HUES6 (cell line): ENCODE results near the gene TEAD1.

Experiments used
- H3K27ac ChIP-seq: 2 replicates; pipeline ENCODE4 v1.7.0; 2013; ENCODE audit warnings: low read depth, mild to moderate bottlenecking, low read length, inconsistent platforms
- H3K27me3 ChIP-seq: 2 replicates; pipeline ENCODE4 v1.6.1; 2013; ENCODE audit warnings: low read length; ENCODE audit not compliant: control insufficient read depth, insufficient read depth
- H3K36me3 ChIP-seq: 2 replicates; pipeline ENCODE4 v1.6.1; 2013; ENCODE audit warnings: low read length; ENCODE audit not compliant: control insufficient read depth, insufficient read depth
- H3K4me1 ChIP-seq: 2 replicates; pipeline ENCODE4 v1.6.1; 2013; ENCODE audit warnings: low read length; ENCODE audit not compliant: control insufficient read depth, insufficient read depth
- H3K4me3 ChIP-seq: 2 replicates; pipeline ENCODE4 v1.5.1; 2013; ENCODE audit warnings: low read depth, low read length
- H3K9ac ChIP-seq: one replicate; pipeline ENCODE4 v1.6.1; 2013; ENCODE audit warnings: mild to moderate bottlenecking, low read length
- H3K9me3 ChIP-seq: 2 replicates; pipeline ENCODE4 v1.6.1; 2013; ENCODE audit warnings: low read depth, low read length; ENCODE audit not compliant: control insufficient read depth, insufficient read depth

TEAD1 gene

DNA sequence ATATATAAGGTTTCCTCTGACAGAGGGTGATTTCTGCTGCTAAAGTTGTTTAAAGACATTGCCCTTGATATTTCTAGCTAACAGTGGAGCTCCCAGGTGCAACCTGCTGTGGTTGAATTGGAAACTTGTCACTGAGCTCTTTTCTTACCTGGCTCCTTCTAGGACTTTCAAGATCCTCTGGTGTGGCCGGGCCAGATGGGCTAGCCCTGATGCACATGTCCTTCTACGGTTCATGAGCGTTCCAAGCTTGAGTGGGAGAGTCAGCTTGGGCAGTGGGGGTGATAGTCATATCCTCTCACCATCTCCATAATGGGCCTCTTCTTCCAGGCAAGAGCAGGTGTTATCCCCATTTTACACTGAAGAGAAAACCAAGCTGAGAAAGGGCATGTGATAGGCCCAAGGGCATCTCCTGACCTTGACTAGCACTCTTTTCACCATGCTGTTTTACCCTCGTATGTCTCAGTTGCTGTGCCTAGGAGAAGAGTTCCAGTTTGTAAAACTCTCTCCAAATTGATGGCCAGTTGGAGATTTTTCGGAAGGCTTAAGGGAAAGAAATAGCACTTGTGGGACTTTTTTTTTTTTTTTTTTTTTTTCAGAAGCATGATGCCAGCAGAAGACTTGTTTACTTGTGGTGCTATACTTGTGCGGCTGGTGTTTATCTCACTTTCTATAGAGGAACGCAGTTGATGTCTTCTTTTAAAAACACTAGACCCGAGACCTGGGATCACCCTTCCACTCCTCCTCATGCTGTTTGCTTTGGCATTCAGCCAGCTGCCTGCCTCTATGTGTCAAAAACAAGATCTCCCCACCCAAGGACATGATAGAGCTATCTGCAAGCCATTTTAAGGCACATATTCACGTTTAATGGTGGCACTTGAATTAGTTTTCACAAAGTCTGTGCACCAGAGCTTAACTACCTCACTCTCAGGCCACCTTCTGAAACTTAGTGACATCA, 32.6 kb downstream of the TEAD1 start:
- Histone ChIP-seq H3K27me3 (no peaks in the 10 kb centered on the region), H3K4me1 (peaks cover 48% of the 10 kb centered on the region), H3K9ac (no peak overlapping the region), H3K36me3 (0 out of 2 replicates have a peak, but pooled peaks cover 2% of the 10 kb centered on the region), H3K9me3 (no peaks in the 10 kb centered on the region), H3K27ac (no peak overlapping the region), H3K4me3 (no peak overlapping the region)

- Histone ChIP-seq H3K36me3 (0 out of 2 replicates have a peak, but pooled peaks cover 2% of the 10 kb centered on the region), H3K4me1 (peaks cover 42% of the 10 kb centered on the region), H3K27me3 (no peaks in the 10 kb centered on the region), H3K4me3 (no peak overlapping the region), H3K9ac (no peak overlapping the region), H3K9me3 (no peaks in the 10 kb centered on the region), H3K27ac (no peak overlapping the region)
These were observed 33.3 kb downstream of the TEAD1 start for GRCh38 chr11:12707500-12707880.

- Histone ChIP-seq H3K4me1 (peaks cover 40% of the 10 kb centered on the region), H3K27me3 (no peaks in the 10 kb centered on the region), H3K36me3 (no peaks in the 10 kb centered on the region), H3K9me3 (no peaks in the 10 kb centered on the region), H3K27ac (no peak overlapping the region), H3K4me3 (no peak overlapping the region), H3K9ac (no peak overlapping the region)
These were observed 37.3 kb downstream of the TEAD1 start for GRCh38 chr11:12711496-12711895.

- H3K27me3 ChIP-seq: no peaks in the 10 kb centered on the region
- peaks cover 39% of the 10 kb centered on the region for H3K4me1 ChIP-seq
These were observed 37.9 kb downstream of the TEAD1 start for GRCh38 chr11:12712132-12712531.

GRCh38 chr11:12715131-12715530, 40.9 kb downstream of the TEAD1 start:
- Histone ChIP-seq H3K9ac (no peak overlapping the region), H3K36me3 (no peaks in the 10 kb centered on the region), H3K27me3 (no peaks in the 10 kb centered on the region), H3K4me3 (no peak overlapping the region), H3K4me1 (peaks cover 51% of the 10 kb centered on the region), H3K9me3 (no peaks in the 10 kb centered on the region), H3K27ac (no peak overlapping the region)

More at GRCh38 chr11:12712132-12712531, 37.9 kb downstream of the TEAD1 start:
- no peaks in the 10 kb centered on the region for H3K36me3 ChIP-seq
- no peak overlapping the region for H3K27ac ChIP-seq
- no peak overlapping the region for H3K4me3 ChIP-seq
- H3K9me3 ChIP-seq: no peaks in the 10 kb centered on the region
- no peak overlapping the region for H3K9ac ChIP-seq

DNA sequence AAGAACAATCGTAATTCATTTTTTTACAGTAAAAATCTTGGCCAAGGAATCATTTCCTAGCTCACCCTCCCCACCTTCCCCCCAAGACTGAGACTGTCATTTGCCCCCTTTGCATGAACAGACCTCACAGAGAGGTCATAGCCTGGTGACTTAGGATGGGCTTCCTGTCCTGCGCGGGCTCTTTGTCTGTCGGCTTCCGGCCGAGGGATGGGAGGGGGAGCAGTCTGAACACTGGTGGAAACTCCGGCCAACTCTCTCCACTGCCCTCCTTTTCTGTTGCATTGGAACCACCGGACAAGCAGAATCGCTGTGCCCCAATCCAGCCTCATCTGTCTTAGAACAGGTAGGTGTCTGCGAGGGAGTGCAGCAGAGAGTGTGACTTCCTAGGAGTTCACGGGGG, 41.7 kb downstream of the TEAD1 start:
- Histone ChIP-seq H3K9me3 (no peaks in the 10 kb centered on the region), H3K27me3 (no peaks in the 10 kb centered on the region), H3K9ac (no peak overlapping the region), H3K36me3 (no peaks in the 10 kb centered on the region), H3K4me1 (peaks cover 56% of the 10 kb centered on the region), H3K27ac (no peak overlapping the region), H3K4me3 (no peak overlapping the region)

- H3K27ac ChIP-seq: no peak overlapping the region
- H3K4me1 ChIP-seq: peaks cover 64% of the 10 kb centered on the region
- no peak overlapping the region for H3K9ac ChIP-seq
- no peaks in the 10 kb centered on the region for H3K27me3 ChIP-seq
- no peaks in the 10 kb centered on the region for H3K9me3 ChIP-seq
- no peaks in the 10 kb centered on the region for H3K36me3 ChIP-seq
- H3K4me3 ChIP-seq: no peak overlapping the region
These were observed 42.6 kb downstream of the TEAD1 start for GRCh38 chr11:12716816-12717215.

DNA sequence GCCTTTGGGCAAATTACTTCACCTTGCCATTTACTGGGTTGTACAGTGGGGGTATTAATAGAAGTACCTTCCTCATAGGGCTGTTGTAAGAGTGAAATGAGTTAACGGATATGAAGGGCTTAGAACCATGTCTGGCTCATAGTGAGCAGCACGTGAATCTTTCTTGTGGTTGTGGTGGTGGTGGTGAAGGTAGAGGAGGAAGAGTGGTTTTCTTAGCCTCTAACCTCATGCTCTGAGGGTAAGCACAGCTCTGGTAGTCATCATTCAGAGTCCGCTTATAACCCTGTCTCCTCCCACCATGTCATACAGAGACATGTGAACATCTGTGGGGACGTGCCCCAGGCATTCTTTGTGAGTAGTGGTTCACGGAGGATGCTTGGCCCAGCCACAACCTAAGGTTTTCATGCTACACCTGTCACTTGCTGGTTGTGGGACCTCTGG, 43.6 kb downstream of the TEAD1 start:
- H3K4me1 ChIP-seq: peaks cover 75% of the 10 kb centered on the region
- H3K9me3 ChIP-seq: no peaks in the 10 kb centered on the region
- no peak overlapping the region for H3K4me3 ChIP-seq
- H3K9ac ChIP-seq: no peak overlapping the region
- no peaks in the 10 kb centered on the region for H3K27me3 ChIP-seq
- no peak overlapping the region for H3K27ac ChIP-seq
- no peaks in the 10 kb centered on the region for H3K36me3 ChIP-seq

DNA sequence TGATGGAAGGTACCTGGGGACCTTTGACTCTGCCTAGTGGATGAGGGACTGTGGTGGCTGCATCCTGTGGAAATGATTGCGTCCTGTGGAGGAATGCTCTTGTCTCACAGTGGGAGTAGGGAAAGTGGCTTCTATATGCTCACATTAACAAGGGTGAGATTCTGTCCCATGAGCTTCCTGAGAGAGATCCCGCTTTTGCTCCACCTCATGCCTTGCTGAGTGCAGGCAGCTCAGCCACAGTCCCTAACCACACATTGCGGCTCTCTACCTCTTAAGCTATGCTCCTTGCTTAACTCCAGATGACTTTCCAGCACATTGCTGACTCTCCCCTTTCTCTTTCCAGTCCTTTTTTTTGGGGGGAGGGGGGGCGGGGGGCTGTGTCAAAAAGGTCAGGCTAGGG, 45.0 kb downstream of the TEAD1 start:
- Histone ChIP-seq H3K27me3 (no peaks in the 10 kb centered on the region), H3K9ac (no peak overlapping the region), H3K27ac (no peak overlapping the region), H3K4me1 (peaks cover 81% of the 10 kb centered on the region), H3K9me3 (no peaks in the 10 kb centered on the region), H3K36me3 (no peaks in the 10 kb centered on the region), H3K4me3 (no peak overlapping the region)

GRCh38 chr11:12721816-12722604, 47.8 kb downstream of the TEAD1 start:
- no peaks in the 10 kb centered on the region for H3K27me3 ChIP-seq

More at GRCh38 chr11:12721816-12722604, 47.8 kb downstream of the TEAD1 start:
- Histone ChIP-seq H3K36me3 (no peaks in the 10 kb centered on the region), H3K4me1 (peaks cover 79% of the 10 kb centered on the region), H3K27ac (no peak overlapping the region), H3K9me3 (no peaks in the 10 kb centered on the region), H3K4me3 (no peak overlapping the region), H3K9ac (no peak overlapping the region)
